ENCODE results near the gene GALNT14.

The GALNT14 gene

GRCh38 chr2:30968660-30969397, 169.4 kb downstream of the GALNT14 start:
- DNase-seq: no peak

DNA sequence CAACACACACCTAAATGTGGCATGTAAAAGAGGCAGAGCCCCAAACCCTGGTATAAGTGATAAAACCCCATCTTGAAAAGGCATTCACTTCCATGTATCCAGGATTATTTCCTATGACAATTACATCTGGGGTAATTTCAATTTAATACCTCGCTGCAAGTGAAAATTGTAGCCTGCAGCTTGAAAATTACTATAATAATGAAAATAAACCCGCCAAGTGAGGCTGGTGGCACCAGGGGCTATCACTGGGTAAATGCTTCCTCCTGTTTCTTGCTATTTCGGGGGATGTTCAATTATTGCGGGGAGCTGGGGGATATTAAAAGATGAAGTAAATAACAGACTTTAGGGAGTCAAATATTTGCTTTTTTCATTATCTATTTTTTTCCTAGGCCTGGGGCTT, 171.5 kb downstream of the GALNT14 start:
- no peak for DNase-seq

DNA sequence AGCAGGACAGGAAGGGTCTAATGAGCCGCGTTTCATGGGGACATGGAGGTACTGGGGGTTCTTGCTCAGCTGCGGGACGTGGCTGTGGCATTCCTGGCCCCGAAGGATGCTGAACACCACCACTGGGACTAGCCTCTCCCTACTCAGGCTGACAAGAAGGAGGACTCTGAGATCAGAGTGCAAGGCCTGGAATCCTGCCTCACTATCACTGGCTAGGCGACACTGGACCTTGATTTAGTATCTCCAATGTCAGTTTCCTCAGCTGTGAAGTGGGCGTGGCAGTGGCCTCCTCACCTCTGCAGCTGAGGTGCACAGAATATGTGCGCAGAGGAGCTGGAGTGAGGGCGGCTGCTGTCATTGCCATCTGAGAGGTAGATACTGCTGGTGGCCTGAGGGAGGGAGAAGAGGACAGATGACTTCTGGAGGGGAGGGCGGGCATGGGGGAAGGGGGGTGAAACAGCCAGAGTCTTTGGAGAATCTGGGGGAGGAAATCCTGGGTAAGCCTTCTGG, 173.2 kb downstream of the GALNT14 start:
- no peak for DNase-seq

DNA sequence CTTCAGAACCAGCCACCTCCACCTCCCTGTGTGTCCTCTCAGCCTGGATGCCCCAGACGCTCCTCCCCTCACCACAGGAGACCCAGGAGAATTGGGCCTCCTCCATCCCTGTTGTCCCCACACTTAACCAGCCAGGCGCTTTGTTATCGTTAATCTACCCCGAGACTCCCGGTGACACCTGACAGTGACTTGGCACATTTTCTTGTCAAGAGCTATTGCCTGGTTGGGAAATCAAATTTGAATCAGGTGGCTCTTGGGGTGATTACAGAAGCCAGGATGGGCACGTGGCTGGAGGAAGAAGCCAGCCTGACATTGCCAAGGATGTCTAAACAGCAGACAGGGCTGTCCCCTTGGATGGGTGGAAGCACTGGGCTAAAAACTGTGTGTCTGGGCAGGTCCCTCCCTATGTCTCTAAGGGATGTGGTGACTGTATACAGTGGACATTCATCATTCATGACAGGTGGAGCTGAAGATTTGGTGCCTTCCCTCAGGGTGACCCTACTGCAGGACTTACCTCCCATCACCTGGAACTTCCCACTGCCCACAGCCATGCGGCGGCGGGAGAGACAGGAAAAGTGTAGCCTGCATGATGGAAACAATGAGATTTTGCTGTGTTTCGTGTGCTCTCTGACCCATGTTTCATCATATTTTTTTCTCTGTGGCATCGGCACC, 173.8 kb downstream of the GALNT14 start:
- DNase-seq: no peak

DNA sequence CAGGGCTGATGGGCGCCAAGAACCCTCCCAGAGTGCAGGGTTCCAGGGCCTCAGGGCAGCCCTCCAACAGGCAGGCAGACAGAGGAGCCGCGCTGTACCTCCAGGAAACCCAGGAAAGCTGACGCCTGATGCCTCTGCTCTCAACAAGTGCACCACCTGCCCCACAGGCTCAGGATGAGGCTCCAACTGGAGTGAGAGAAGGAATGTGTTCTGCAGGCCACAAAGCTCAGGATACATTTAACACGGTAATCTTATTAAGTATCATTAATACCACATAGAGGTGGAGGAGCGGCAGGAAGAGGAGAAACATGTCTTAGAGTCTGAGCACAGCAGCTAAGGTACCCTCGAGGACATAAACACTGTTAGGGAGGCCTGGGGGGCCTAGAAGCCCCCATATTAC, 175.1 kb downstream of the GALNT14 start:
- no peak for DNase-seq

DNA sequence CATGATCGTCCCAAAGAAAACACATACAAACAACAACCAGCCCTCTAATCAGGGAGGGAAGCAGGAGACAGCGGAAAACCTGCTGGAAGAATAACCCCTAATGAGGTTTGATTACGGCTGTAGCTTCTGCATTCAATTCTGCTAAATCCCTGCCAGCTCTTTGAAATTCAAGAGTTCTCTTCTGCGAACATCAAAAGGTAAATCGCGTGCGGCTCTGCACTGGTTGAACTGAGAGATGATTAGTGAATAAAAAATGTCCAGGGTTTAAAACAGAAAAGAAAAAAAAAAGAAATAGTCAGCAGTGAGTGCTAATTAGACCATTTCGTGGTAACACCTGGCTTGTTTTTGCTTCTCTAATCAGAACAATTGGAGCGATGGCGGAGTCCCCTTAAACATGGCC, 178.0 kb downstream of the GALNT14 start:
- no peak for DNase-seq

DNA sequence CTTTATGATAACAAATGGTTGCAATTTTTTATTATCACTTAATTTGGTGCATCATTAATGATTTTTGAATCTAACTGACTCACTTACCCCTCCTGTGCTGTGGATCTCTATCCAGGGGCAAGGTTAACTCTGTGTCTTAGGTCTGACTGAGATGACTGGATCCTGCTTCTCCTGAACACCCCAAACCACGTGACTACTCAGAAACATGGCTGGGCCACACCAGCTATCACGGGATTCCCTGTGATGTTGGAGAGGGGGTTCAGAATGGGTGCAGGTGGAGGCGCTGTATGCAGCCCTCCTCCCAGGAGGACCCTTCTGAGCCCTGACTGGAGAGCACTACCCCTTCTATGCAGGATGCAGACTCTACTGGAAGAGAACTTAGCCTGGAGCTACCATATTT, 178.6 kb downstream of the GALNT14 start:
- no peak for DNase-seq

- peak; percentile 32 for DNase-seq
Observed at GRCh38 chr2:30958918-30959265, 179.3 kb downstream of the GALNT14 start.

DNA sequence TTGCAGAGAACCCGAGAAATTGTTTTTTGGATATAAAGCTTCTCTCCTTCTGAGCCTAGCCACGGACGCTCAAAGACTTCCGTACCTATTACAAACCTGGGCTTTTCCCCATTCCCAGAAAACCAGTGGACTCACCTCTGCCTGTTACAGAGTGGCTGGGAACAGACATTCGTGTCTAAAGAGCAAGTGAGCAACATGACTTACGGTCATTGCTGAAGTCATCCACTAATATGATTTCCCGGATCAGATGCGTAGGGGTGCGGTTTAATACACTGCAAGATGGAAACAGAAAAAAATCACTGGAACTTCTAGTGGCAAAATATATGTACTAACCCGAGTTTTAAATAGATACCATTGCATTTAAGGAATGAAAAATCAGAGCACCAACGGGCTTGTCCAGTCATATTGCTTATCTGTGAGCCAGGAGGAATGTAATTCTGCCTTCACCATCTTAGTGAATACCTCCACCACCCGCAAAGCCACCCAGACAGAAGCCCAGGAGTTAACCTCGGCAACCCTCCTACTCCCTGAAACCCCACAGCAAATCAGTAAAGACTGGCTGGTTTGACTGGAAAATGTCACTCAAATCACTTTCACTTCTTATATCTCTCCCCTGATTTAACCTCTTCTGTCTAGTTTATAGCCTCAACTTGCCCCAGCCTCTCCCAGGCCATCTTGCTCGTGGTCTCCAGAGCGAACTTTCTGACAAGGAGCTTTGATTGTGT, 179.9 kb downstream of the GALNT14 start:
- DNase-seq: no peak

- no peak for DNase-seq
Observed at GRCh38 chr2:30957591-30957990, 180.6 kb downstream of the GALNT14 start.

DNA sequence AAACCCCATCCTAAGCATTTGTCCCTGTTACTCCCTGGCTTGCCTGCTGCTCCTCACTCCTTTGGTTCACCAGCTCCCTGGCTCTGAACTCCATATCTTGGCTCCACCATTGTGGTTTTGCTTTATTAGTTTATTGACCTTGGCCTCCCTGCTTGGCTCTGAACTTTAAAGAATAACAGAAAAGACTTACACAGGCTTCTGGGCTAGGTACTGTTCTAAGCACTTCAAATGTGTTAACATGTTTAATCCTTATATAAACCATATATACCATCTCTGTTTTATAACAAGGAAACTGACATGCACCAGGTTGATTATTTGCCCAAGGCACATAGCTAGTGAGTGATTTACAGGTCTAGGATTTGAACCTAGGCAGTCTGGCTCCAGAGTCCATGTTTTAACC, 181.2 kb downstream of the GALNT14 start:
- DNase-seq: no peak

DNA sequence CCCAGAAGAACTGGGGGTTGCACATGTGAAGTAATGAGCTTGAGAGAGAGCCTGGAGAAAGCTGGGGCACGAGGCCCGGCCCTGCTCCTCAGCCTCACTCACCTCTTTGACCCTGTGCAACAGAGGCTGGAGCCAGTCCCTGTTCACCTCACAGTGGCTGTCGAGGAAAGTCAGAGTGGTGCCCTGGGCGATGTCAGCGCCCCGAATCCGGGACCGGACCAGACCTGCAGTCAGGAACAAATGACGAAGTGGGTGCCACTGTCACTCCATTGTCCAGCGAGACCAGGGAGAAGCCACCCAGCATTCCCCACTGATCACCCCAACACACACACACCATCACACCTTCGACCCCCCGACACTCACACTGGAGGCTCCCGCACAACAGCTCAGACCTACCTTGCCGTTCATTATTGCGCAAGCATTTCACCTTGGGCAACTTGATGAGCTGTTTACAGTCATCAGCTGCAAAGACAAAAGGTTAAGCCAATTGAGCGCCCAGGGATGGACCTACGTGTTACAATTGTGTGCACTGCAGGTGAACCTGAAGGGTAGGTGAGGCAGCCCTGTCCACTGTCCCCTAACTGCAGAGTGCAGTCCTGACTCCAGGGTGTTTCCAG, 182.6 kb downstream of the GALNT14 start:
- no peak for DNase-seq

DNA sequence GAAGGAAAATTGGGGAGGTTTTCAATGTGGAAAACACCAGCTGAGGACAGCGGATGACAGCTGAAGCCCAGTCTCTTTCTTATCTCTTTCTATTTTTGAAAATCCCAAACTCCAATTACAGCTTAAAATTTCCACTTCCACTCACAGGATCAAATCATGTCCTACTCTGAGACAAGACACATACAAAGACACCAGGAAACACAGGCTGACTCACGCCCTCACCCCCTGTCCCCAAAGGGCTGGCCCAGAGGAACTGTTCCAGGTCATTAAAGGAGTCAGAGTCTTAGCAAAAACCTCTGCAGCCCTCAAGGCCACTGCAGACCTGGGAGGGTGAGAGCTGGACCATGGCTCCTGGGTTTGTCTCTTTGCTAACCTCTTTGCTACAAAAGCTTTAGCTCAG, 187.9 kb downstream of the GALNT14 start:
- no peak for DNase-seq

GRCh38 chr2:30949435-30949834, 188.8 kb downstream of the GALNT14 start:
- no peak for DNase-seq

DNA sequence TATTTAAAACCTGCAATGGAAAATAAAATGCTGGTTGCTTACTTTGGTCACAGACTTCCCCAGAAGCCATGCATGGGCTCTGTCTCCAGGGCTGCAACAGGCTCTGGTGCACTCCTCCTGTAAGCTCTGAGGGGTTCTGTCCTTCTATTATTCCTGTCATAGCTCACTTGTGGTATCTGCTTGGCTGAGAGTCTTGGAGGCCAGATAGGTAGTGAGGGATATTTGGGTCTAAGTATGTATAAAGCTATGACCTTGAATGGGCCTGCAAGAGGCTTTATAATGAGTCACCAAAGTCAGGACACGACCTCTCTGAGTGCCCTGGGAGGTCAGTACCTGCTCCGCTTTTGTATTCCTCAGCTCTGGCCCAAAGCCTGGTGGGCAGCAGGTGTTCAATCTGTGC, 189.4 kb downstream of the GALNT14 start:
- no peak for DNase-seq

GRCh38 chr2:30948130-30948529, 190.1 kb downstream of the GALNT14 start:
- DNase-seq: no peak

DNA sequence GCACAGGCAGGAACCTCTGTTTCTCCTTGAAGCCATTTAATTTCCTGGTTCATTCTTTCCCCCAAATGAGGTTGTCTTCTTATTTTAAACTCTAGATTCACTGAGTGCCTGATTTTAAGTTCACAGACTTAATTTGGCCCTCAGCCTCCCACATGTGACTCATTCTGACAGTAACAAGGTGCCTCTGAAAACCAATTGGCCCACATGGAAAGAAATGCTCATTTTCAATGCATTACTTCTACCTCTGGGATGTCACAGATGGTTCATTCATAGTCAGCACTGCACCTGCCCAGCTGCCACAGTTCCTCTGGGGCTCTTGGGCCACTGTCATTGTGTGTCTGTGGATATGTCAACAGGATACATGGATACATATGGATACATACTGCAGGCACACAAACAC, 190.6 kb downstream of the GALNT14 start:
- DNase-seq: no peak

- DNase-seq: no peak
Observed at GRCh38 chr2:30942419-30942818, 195.8 kb downstream of the GALNT14 start.

- DNase-seq: no peak
Observed at GRCh38 chr2:30940839-30941238, 197.4 kb downstream of the GALNT14 start.

- no peak for DNase-seq
Observed at GRCh38 chr2:30939364-30939763, 198.9 kb downstream of the GALNT14 start.

DNA sequence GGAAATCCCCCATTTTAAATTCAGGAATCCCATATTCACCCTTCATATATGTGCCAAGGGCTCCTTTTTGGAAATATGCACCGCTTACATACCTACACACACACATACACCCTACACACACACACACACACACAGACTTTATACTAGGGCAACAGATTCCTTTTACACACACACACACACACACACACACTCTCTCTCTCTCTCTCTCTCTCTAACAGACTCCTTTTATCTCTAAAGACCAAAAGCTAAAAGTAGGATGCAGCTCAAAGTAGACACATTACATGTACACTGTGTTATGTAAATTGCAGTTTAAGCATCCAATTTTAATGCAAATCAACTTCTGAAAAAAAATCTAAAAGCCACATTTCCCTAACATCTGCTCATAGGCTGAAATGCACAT, 200.0 kb downstream of the GALNT14 start:
- DNase-seq: no peak

DNA sequence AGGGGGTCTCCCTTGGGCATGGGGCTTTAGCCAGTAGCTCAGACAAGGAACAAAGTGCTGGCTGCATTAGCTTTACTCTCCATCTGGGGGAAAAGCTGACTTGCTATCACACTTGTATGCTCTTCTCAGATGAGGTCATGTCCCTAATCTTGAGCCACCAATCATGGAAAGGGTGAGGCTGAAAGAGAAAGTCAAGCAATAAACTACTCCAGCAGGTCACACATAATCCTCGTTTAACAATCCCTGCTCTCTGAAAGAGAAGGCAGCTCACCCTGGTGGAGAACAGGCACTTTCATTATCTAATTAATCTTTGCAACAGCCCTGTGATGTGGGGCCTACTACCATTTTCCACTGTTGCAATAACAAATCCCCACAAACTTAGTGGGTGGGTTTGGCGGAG, 201.3 kb downstream of the GALNT14 start:
- DNase-seq: no peak

DNA sequence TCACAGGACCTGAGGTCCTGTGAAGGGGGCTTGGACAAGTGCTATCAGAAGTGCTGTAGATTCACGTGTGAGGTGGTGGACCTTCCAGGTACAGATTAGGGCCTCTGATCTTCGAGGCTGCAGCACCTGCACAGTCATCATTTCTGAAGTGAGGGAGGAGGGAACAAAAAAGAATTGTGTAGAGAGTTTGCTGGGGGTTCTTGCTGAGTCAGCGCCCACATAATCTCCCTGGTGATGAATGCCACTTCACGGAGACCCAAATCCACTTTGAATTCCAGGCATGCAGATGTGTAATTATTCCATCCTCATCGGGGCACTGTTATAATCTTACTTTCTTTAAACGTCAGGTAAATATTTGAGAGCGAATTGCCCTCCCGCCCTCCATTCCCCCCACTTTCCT, 202.4 kb downstream of the GALNT14 start:
- no peak for DNase-seq

DNA sequence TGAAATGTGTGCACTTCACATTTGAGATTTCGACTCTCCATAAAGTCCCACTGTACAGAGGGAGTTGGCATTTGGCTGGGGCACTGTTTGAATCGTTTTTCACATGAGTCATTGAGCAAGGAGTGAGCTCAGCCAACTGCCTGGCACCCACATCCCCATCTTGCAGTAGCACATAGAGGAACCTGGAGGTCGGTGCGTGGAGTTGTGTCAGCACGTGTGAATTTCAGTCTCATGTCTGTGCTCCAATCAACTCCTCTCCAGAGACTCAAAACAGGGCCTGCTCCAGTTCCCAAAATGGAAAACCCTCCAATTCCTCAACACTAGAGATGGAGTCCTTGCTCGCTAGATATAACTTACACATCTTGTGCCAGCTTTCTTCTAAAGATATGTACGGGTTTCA, 204.2 kb downstream of the GALNT14 start:
- peak; percentile 68 for DNase-seq

Measured in suppressor macrophage treated with lipopolysaccharide for 4 hours (primary cell).